ENCODE data around the gene HES2. TPM values are rescaled to one million over a fixed set of nuclear protein-coding genes. Genes with fewer than 3 reads are reported as not detected.
"Not testable (repeated sequence)": the region's sequence is repeated elsewhere in the genome, so short reads cannot be mapped to it uniquely, and the experiment has no call there.

The HES2 gene
- total and polyA plus RNA-seq, 12 donors: 0.04 to 0.18 (median 0.10) TPM; not detected in 7

DNA sequence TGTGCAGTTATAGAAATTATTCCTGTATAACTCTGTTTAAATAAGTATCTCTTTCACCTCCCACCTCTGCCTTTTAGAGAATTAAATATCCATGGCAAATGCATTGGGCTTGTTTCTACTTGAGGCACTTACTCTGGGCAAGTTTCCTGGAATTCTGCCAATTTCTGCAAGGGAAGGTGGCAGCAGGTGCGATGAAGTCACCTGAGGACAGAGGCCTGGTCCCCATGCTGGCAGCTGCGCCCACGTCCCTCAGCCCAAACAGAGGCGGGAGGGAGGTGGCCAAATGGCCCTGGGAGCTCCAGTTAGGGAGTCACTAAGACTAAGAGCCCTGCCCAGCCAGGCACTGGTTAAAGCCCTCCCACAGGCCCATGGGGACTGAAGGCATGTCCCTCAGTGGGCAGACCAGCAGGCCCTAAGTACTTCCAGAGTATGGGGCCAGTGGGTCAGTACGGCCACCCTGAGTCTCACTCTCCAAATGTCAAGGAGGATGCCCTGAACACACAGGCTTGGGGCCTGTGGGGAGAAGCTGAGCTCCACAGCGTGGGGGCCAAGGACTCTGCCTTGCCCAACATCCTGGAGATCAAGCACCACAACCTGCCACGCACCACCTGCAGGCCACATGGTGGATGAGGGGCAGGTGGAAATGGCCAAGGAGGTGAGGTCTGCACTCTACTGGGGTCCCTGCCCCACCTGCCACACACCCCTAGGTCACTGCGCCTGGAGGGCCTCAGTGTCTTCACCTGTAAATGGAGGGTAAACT lies 45.6 kb downstream of the HES2 start:
- intact Hi-C loops (cut with DNase I): loop anchor here in 1 of 2 donors (5.0 kb wide), 1 partner anchor 33 kb away; no protein-coding TSS in a partner anchor
- no peak for DNase-seq
- Histone ChIP-seq H3K4me3 (no peak overlapping the region), H3K4me1 (replicated peaks in 1 of 2) (no peaks in the 10 kb centered on the region), H3K9me3 (replicated peaks in 1 of 3) (no peaks in the 10 kb centered on the region), H3K27ac (no peak overlapping the region), H3K27me3 (no peaks in the 10 kb centered on the region), H3K36me3 (replicated peaks in 1 of 2) (no peaks in the 10 kb centered on the region)
- 88 to 96% (median 93%) methylated on average over 4 to 8 of the region's 8 CpGs for WGBS, 4 donors
- TF ChIP-seq CTCF (IDR thresholded peaks at IDR 0.05) (no peak), POLR2A (IDR thresholded peaks at IDR 0.05) (no peak)

DNA sequence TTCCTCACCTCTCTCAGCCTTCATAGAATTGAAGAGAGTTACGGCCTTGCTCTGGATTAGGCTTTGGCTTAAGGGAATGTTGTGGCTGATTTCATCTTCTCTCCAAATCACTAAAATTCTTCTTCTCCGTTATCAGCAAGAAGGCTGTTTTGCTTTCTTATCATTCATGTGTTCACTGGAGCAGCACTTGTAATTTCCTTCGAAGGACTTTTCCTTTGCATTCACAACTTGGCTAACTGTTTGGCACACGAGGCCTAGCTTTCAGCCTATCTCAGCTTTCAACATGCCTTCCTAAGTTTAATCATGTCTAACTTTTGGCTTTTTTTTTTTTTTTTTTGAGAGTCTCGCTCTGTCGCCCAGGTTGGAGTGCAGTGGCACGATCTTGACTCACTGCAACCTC lies 47.5 kb downstream of the HES2 start:
- not testable (repeated sequence) for H3K4me3 ChIP-seq; H3K4me1 ChIP-seq (replicated peaks in 1 of 2); H3K27me3 ChIP-seq; DNase-seq; H3K27ac ChIP-seq; H3K36me3 ChIP-seq (replicated peaks in 1 of 2); H3K9me3 ChIP-seq (replicated peaks in 1 of 3)
- intact Hi-C loops (cut with DNase I): loop anchor here in 1 of 2 donors (5.0 kb wide), 1 partner anchor 35 kb away; no protein-coding TSS in a partner anchor
- 86 to 90% (median 88%) methylated on average over 7 of the region's 7 CpGs for WGBS, 4 donors

GRCh38 chr1:6370006-6370405 lies 49.7 kb downstream of the HES2 start:
- Histone ChIP-seq H3K9me3 (replicated peaks in 1 of 3) (no peaks in the 10 kb centered on the region), H3K36me3 (replicated peaks in 1 of 2) (no peaks in the 10 kb centered on the region), H3K4me1 (replicated peaks in 1 of 2) (no peaks in the 10 kb centered on the region), H3K4me3 (no peak overlapping the region), H3K27ac (no peak overlapping the region), H3K27me3 (no peaks in the 10 kb centered on the region)
- 57 to 77% (median 63%) methylated on average over 4 of the region's 4 CpGs for WGBS, 4 donors
- no peak for DNase-seq
- intact Hi-C loops (cut with DNase I): loop anchor here in 1 of 2 donors (5.0 kb wide), 1 partner anchor 37 kb away; no protein-coding TSS in a partner anchor
- TF ChIP-seq POLR2A (IDR thresholded peaks at IDR 0.05): no peak
- no peak for TF ChIP-seq CTCF (IDR thresholded peaks at IDR 0.05)

- H3K4me1 ChIP-seq (replicated peaks in 1 of 2): peaks cover 0 to 4% of the 10 kb centered on the region in 2 donors
- no peaks in the 10 kb centered on the region for H3K27me3 ChIP-seq
- H3K9me3 ChIP-seq (replicated peaks in 1 of 3): no peaks in the 10 kb centered on the region
- H3K27ac ChIP-seq: no peak overlapping the region
- intact Hi-C loops (cut with DNase I): loop anchor here in 1 of 2 donors (5.0 kb wide), 1 partner anchor 35 kb away; no protein-coding TSS in a partner anchor
- no peak overlapping the region for H3K4me3 ChIP-seq
- 56 to 72% (median 70%) methylated on average over 7 to 9 of the region's 9 CpGs for WGBS, 4 donors
- H3K36me3 ChIP-seq (replicated peaks in 1 of 2): no peaks in the 10 kb centered on the region
- peak in 6 of 7 donors; percentile 66 to 83 (median 78) for DNase-seq
- TF ChIP-seq CTCF (IDR thresholded peaks at IDR 0.05): no peak
- no peak for TF ChIP-seq POLR2A (IDR thresholded peaks at IDR 0.05)
Measured at GRCh38 chr1:6367381-6368012, 52.2 kb downstream of the HES2 start.

All from adrenal gland (tissue), 12 donors.